ENCODE data around the gene PANK1.
"Not testable (repeated sequence)": the region's sequence is repeated elsewhere in the genome, so short reads cannot be mapped to it uniquely, and the experiment has no call there.

PANK1 gene

DNA sequence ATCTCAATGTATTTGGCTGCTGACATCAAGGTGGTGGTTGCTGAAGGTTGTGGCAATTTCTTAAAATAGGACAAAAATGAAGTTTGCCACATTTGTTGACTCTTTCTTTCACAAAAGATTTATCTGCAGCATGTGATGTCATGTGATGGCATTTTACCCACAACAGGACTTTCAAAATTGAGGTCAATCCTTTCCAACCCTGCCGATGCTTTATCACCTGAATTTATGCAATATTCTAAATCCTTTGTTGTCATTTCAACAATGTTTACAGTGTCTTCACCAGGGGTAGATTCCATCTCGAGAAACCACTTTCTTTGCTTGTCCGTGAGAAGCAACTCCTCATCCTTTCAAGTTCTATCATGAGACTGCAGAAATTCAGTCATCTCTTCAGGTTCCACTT lies 69.0 kb downstream of the PANK1 start:
- DNase-seq (ENCODE audit: insufficient read length, low spot score) (no peak), FAIRE-seq (no peak)

GRCh38 chr10:89575031-89575430 lies 70.0 kb downstream of the PANK1 start:
- no peak for DNase-seq (ENCODE audit: insufficient read length, low spot score)
- FAIRE-seq = no peak

GRCh38 chr10:89574368-89574767 lies 70.7 kb downstream of the PANK1 start:
- no peak for FAIRE-seq

GRCh38 chr10:89567576-89568245 lies 77.3 kb downstream of the PANK1 start:
- DNase-seq (ENCODE audit: insufficient read length, low spot score) (no peak), FAIRE-seq (no peak)

More at GRCh38 chr10:89574368-89574767, 70.7 kb downstream of the PANK1 start:
- DNase-seq (ENCODE audit: insufficient read length, low spot score) = no peak

- FAIRE-seq (no peak), DNase-seq (ENCODE audit: insufficient read length, low spot score) (no peak)
Measured at GRCh38 chr10:89566992-89567391, 78.0 kb downstream of the PANK1 start.

- FAIRE-seq (no peak), DNase-seq (ENCODE audit: insufficient read length, low spot score) (no peak)
Measured at GRCh38 chr10:89566095-89566950, 78.7 kb downstream of the PANK1 start.

DNA sequence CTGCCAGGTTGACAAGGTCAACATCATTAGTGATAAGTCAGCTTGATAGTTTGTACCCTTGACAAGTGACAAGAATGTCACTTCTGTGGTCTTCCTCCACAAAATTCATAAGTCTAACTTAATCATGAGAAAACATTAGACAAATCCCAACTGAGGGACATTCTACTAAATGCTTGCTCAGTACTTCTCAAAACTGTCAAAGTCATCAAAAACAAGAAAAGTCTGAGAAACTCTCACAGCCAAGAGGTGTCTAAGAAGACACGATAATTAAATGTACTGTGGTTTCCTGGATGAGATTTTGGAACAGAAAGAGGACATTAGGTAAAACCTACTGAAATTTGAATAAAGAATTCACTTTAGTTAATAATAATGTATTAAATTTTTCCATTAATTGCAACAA lies 79.9 kb downstream of the PANK1 start:
- DNase-seq (ENCODE audit: insufficient read length, low spot score) (no peak), FAIRE-seq (no peak)

DNA sequence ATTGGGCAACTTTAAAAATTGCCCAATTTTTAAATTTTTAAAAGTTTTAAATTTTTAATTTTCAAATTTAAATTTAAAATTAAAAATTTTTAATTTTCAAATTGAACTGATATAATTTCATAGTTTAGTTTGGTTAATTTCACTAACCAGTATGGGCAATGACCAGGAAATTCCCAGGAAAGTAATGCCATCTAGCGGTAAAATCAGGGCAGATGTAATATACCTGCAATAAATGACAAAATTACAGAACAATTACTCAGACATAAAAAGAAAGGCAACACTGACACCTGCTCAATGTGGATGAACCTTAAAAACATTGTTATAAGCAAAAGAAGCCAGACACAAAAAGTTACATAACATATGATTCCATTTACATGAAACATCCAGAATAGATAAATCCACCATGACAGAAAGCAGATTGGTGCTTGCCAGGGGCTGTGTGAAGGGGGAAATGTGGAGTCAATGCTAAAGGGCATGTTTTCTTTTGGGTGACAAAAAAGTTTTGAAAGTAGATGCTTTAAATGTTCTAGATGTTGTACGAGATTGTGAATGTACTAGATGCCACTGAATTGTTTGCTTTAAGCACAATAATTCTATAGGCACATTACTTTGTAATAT lies 81.1 kb downstream of the PANK1 start:
- FAIRE-seq = peak; percentile 49
- DNase-seq (ENCODE audit: insufficient read length, low spot score) = peak; percentile 55

- FAIRE-seq = peak; percentile 13
- DNase-seq (ENCODE audit: insufficient read length, low spot score) = no peak
Measured at GRCh38 chr10:89563311-89563710, 81.7 kb downstream of the PANK1 start.

- DNase-seq (ENCODE audit: insufficient read length, low spot score) = no peak
Measured at GRCh38 chr10:89556600-89556999, 88.4 kb downstream of the PANK1 start.

GRCh38 chr10:89555688-89556445 lies 89.2 kb downstream of the PANK1 start:
- FAIRE-seq = no peak
- DNase-seq (ENCODE audit: insufficient read length, low spot score) = no peak

More at GRCh38 chr10:89556600-89556999, 88.4 kb downstream of the PANK1 start:
- no peak for FAIRE-seq

DNA sequence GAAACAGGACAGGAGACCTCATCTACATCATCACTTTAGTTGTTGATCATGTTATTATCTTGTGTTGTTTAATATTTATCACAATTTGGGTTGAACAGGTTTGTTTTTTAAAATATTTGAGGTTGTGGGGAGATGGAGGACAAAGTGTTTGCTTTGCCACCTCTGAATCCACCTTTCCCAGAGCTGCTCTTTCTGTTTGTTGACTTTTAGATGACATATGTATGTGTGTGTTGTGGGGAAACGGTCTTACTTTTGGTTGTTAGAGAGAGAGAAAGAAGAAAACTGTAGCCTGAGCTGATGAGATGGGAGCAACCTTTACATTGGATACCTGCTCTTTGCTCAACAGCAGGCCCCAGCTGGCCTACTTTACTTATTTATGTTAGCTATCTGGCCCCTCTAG lies 90.6 kb downstream of the PANK1 start:
- DNase-seq (ENCODE audit: insufficient read length, low spot score) (no peak), FAIRE-seq (no peak)

DNA sequence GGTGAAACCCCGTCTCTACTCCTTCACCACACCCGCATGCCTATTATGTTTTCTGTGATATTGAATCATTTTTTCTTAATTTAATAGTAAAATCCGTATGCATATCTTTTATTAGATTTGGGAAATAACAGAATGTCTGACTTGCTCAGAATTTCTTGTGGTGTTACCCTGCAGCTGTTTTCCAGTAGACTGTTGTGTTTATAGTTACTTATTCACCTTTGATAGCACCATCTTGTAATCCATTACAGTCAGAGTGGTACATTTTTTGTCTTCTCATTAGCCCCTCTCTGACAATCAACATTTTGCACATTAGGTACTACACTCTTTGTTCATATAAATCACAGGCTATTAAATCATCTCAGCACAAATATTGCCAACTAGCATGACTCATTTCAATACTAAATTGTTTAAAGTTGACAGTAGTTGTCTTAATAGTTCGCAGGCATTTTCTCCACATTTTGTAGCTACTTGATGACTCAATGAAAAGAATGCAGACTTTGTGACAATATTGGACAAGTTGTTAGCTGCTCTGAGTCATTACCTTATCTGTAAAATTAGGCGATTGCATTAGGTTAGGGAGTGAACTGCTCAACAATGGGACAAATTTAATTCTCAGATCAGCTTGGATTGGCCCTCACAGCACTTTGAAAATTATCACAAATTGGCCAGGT lies 91.8 kb downstream of the PANK1 start:
- FAIRE-seq (peak; percentile 90), DNase-seq (ENCODE audit: insufficient read length, low spot score) (peak; percentile 79)

DNA sequence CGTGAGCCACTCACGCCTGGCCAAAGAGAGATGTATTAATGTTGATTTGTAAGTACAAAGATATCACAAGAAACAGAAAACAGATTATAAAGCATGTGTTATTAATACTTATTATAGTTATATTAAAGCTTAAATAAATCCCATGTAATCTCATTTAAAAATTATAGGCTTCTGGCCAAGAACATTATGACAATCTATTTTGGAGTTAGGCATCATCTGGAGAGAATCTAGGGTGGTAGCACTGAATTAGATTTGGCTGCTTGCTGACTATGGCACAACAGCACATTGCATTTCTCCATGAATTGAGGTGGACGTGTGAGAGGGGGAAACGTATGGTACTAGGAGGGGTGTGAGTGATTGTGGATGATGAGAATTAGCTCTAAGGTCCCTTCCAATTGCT lies 92.8 kb downstream of the PANK1 start:
- FAIRE-seq = no peak
- no peak for DNase-seq (ENCODE audit: insufficient read length, low spot score)

DNA sequence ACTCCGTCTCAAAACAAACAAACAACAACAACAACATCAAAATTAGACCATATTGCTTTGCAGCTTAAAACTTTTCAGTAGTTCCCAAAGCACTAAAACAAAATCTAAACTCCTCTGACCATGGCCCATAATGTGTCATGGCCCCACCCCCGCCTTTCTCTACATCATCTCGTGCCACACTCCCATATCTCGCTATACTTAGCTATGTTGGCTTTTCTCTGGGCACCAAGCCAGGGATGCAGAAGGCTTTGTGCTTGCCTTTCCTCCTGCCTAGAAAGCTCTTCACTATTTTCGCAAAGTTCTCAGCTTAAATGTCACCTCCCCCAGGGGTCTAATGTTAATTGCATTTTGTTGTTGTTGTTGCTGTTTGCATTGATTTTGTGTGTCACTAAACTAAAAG lies 94.5 kb downstream of the PANK1 start:
- no peak for DNase-seq (ENCODE audit: insufficient read length, low spot score)
- no peak for FAIRE-seq

GRCh38 chr10:89549510-89549909 lies 95.5 kb downstream of the PANK1 start:
- no peak for DNase-seq (ENCODE audit: insufficient read length, low spot score)
- no peak for FAIRE-seq

- no peak for FAIRE-seq
- DNase-seq (ENCODE audit: insufficient read length, low spot score) = no peak
Measured at GRCh38 chr10:89548673-89549072, 96.4 kb downstream of the PANK1 start.

DNA sequence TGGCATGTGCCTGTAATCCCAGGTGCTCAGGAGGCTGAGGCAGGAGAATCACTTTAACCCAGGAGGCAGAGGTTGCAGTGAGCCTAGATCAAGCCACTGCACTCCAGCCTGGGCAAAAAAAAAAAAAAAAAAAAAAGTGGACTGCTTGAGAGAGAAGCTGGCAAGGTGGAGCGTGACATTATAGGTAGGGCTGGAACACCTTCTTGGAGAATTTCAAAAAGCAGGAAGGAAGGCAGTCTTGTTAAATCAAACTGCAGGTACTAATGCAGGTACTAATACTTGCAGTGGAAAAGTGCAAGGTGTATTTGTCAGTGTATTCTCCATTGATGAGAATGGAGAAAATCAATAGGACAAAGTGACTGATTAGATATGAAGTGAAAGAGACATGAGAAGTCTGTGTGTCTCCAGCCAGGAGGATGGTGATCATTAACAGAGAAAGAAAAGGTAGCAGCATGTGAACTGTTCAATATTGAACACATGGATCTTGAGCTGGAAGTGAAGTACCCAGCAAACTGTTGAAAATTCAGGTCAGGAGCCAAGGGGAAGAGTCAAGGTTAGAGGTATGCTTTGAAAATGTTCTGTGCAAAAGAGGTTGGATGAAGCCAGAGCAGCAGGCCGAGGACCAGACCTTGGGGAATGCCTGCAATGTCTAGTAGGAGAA lies 97.1 kb downstream of the PANK1 start:
- DNase-seq (ENCODE audit: insufficient read length, low spot score) (no peak), FAIRE-seq (no peak)

DNA sequence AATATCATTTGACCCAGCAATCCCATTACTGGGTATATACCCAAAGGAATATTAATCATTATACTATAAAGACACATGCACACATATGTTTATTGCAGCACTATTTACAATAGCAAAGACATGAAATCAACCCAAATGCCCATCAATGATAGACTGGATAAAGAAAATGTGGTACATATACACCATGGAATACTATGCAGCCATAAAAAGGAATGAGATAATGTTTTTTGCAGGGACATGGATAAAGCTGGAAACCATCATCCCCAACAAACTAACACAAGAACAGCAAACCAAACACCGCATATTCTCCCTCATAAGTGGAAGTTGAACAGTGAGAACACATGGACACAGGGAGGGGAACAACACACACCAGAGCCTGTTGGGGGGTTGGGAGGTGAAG lies 98.4 kb downstream of the PANK1 start:
- not testable (repeated sequence) for FAIRE-seq

GRCh38 chr10:89543841-89544240 lies 101.2 kb downstream of the PANK1 start:
- FAIRE-seq = peak; percentile 26
- no peak for DNase-seq (ENCODE audit: insufficient read length, low spot score)

More for the DNA sequence above, 98.4 kb downstream of the PANK1 start:
- DNase-seq (ENCODE audit: insufficient read length, low spot score) = not testable (repeated sequence)

Data from HTR-8/SVneo (cell line).